ENCODE results near the gene ZNF653.

Gene ZNF653

DNA sequence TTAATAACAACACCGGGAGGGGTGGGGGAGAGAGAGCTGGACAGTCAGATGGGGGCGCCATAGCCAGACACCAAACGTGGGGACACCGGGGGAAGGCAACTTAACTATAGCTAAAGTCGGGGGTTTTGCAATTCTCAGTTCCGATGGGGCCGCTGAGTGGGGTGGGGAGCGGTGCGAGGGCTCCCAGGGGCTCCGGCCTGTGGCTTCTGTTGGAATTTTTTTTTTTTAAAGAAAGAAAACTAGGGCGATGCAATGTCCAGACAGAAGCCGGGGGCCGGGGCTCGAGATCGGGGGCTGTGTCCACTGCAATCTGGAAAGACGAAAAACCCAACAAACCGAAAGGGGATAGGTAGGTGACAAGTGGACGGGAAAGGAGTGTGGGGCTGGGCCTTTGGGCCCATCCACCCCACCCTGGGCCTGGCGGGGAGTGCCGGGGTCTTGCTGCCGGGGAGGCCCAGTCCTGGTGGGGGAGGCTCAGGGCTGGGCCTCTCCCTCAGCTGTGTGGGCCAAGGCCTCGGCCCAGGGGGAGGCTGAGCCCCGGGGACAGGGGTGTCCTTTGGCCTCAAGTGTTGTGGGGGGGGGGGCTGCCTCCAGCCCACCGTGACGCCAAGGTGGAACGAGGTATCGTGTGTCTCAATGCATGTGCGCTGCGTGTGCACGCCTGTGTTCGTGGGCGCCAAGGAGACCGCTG lies 52.9 kb downstream of the ZNF653 start:
- TF ChIP-seq CTCF (IDR thresholded peaks at IDR 0.05; ENCODE audit: insufficient read depth, low read depth, low read length, missing control alignments): no peak
- H3K4me3 ChIP-seq (ENCODE audit: low read length): no peak overlapping the region
- DNase-seq (ENCODE audit: low read depth): no peak

GRCh38 chr19:11451871-11452619 lies 53.6 kb downstream of the ZNF653 start:
- DNase-seq (ENCODE audit: low read depth): no peak
- H3K4me3 ChIP-seq (ENCODE audit: low read length): no peak overlapping the region
- no peak for TF ChIP-seq CTCF (IDR thresholded peaks at IDR 0.05; ENCODE audit: insufficient read depth, low read depth, low read length, missing control alignments)

- H3K4me3 ChIP-seq (ENCODE audit: low read length): no peak overlapping the region
- no peak for TF ChIP-seq CTCF (IDR thresholded peaks at IDR 0.05; ENCODE audit: insufficient read depth, low read depth, low read length, missing control alignments)
- no peak for DNase-seq (ENCODE audit: low read depth)
Observed at GRCh38 chr19:11451327-11451870, 54.2 kb downstream of the ZNF653 start.

DNA sequence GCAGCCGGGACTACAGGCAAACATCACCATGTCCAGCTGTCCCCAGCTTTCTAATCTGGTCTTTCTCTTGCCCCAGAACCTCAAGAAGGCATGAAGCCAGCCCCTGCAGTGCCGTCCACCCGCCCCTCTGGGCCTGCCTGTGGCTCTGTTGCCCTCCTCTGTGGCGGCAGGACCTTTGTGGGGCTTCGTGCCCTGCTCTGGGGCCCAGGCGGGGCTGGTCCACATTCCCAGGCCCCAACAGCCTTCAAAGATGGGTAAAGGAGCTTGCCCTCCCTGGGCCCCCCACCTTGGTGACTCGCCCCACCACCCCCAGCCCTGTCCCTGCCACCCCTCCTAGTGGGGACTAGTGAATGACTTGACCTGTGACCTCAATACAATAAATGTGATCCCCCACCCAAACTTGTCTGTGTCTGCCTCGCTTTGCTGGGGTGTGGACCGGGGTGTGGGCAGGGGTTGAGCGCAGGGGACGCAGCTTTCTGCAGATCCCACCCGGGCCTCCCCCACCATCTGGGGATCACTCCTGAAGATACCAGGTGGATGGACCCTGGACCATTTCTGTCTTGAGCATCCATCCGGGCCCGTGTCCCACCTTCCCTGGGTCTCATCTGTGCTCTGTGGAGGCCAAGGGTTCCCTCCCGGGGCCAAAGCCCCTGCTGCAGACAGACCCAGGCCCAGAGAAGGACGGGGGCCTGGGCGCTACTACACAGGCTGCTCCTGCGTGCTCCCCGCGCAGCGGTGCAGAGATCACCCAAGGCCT lies 54.9 kb downstream of the ZNF653 start:
- no peak for TF ChIP-seq CTCF (IDR thresholded peaks at IDR 0.05; ENCODE audit: insufficient read depth, low read depth, low read length, missing control alignments)
- H3K4me3 ChIP-seq (ENCODE audit: low read length): no peak overlapping the region

GRCh38 chr19:11448923-11449554 lies 56.6 kb downstream of the ZNF653 start:
- TF ChIP-seq CTCF (IDR thresholded peaks at IDR 0.05; ENCODE audit: insufficient read depth, low read depth, low read length, missing control alignments): no peak
- no peak for DNase-seq (ENCODE audit: low read depth)

More for the DNA sequence above, 54.9 kb downstream of the ZNF653 start:
- DNase-seq (ENCODE audit: low read depth): no peak

GRCh38 chr19:11448410-11448809 lies 57.2 kb downstream of the ZNF653 start:
- no peak for TF ChIP-seq CTCF (IDR thresholded peaks at IDR 0.05; ENCODE audit: insufficient read depth, low read depth, low read length, missing control alignments)
- DNase-seq (ENCODE audit: low read depth): no peak
- H3K4me3 ChIP-seq (ENCODE audit: low read length): no peak overlapping the region

More at GRCh38 chr19:11448923-11449554, 56.6 kb downstream of the ZNF653 start:
- no peak overlapping the region for H3K4me3 ChIP-seq (ENCODE audit: low read length)
